ENCODE data around the gene SCN2B. TPM values are rescaled to one million over a fixed set of nuclear protein-coding genes. Genes with fewer than 3 reads are reported as not detected.

Gene SCN2B
- total and polyA plus RNA-seq, 2 experiments from 2014 or later = not detected

DNA sequence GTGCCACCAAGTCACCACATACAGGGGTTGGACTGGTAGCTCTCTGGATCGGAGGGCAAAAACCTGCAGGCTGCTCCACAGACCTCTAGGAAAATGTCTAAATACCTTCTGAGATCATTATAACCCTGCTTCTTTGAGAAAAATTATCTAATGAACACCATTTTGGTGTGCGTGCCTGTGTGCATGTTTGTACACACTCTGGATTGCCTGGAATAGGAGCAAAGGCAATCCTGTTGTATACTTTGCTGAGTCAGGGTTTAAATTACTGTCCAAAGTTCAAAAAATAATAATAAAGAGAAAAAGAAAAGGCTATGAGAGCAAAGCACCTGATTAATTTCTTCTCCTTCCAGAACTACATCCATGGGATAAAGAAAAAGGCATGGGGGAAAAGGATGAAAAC, 37.3 kb upstream of the SCN2B start:
- TF ChIP-seq EZH2 (IDR thresholded peaks at IDR 0.05; ENCODE audit: insufficient read depth, poor library complexity, severe bottlenecking) = no peak
- Histone ChIP-seq H3K79me2 (ENCODE audit: insufficient read depth) (no peaks in the 10 kb centered on the region), H3K9me3 (ENCODE audit: low read depth) (no peaks in the 10 kb centered on the region), H3K27me3 (replicated peaks; ENCODE audit: insufficient read depth) (peaks cover 45% of the 10 kb centered on the region), H3K9ac (no peak overlapping the region), H4K20me1 (ENCODE audit: insufficient read depth) (no peaks in the 10 kb centered on the region), H3K4me2 (ENCODE audit: unreplicated experiment) (no peak overlapping the region), H3K4me3 (no peak overlapping the region), H3K27ac (no peak overlapping the region), H3F3A (ENCODE audit: insufficient read depth) (no peaks in the 10 kb centered on the region), H2AFZ (no peak overlapping the region), H3K36me3 (ENCODE audit: low read depth) (no peaks in the 10 kb centered on the region), H3K4me1 (ENCODE audit: insufficient read depth) (0 out of 2 replicates have a peak, but pooled peaks cover 6% of the 10 kb centered on the region), H3K9me2 (ENCODE audit: insufficient read depth) (no peaks in the 10 kb centered on the region)
- in situ Hi-C loops (cut with MboI) = no loop called here
- 52 to 54% methylated on average over 2 of the region's 2 CpGs for WGBS, 2 experiments (ENCODE audit: low coverage in 1 of 2, low lambda C conversion rate in 2 of 2, missing lambda C conversion rate in 2 of 2)
- DNase-seq = no peak

- Histone ChIP-seq H3K4me2 (ENCODE audit: unreplicated experiment) (no peak overlapping the region), H3K9ac (no peak overlapping the region), H3K9me3 (ENCODE audit: low read depth) (no peaks in the 10 kb centered on the region), H3K79me2 (ENCODE audit: insufficient read depth) (no peaks in the 10 kb centered on the region), H4K20me1 (ENCODE audit: insufficient read depth) (no peaks in the 10 kb centered on the region), H3K36me3 (ENCODE audit: low read depth) (no peaks in the 10 kb centered on the region), H3F3A (ENCODE audit: insufficient read depth) (no peaks in the 10 kb centered on the region), H3K4me1 (ENCODE audit: insufficient read depth) (0 out of 2 replicates have a peak, but pooled peaks cover 6% of the 10 kb centered on the region), H3K27me3 (replicated peaks; ENCODE audit: insufficient read depth) (peaks cover 50% of the 10 kb centered on the region), H2AFZ (no peak overlapping the region), H3K27ac (no peak overlapping the region), H3K9me2 (ENCODE audit: insufficient read depth) (no peaks in the 10 kb centered on the region), H3K4me3 (no peak overlapping the region)
- DNase-seq = no peak
- 57 to 62% methylated on average over 4 of the region's 4 CpGs for WGBS, 2 experiments (ENCODE audit: low coverage in 1 of 2, low lambda C conversion rate in 2 of 2, missing lambda C conversion rate in 2 of 2)
- in situ Hi-C loops (cut with MboI) = no loop called here
- no peak for TF ChIP-seq EZH2phosphoT487 (IDR thresholded peaks at IDR 0.05; ENCODE audit: insufficient read depth, low read depth)
Measured at GRCh38 chr11:118213201-118213600, 36.8 kb upstream of the SCN2B start.

DNA sequence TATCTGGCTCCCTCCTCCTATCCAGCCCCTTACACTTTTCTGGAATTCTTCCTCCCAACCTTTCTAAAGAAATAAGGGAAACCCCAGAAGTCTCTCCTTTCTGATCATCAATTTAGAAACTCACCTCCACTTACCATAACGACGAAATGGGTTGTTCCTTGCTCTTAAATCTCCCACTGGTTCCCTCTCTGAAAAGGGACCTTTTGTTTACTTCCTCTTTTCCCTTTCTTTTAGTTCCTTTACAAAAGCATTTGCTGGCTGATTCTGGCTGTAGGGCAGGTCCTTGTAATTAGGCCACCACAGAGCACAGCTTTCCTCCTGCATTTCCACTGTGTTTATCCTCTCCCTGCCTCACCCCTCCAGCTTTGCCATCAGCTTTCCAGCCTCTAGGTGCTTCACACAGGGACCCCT, 36.3 kb upstream of the SCN2B start:
- Histone ChIP-seq H3K4me2 (ENCODE audit: unreplicated experiment) (no peak overlapping the region), H3K27me3 (replicated peaks; ENCODE audit: insufficient read depth) (peaks cover 55% of the 10 kb centered on the region), H3K4me3 (no peak overlapping the region), H2AFZ (no peak overlapping the region), H3K9me2 (ENCODE audit: insufficient read depth) (no peaks in the 10 kb centered on the region), H3K4me1 (ENCODE audit: insufficient read depth) (0 out of 2 replicates have a peak, but pooled peaks cover 6% of the 10 kb centered on the region), H3K36me3 (ENCODE audit: low read depth) (no peaks in the 10 kb centered on the region), H3K27ac (no peak overlapping the region), H3K9me3 (ENCODE audit: low read depth) (no peaks in the 10 kb centered on the region), H3F3A (ENCODE audit: insufficient read depth) (no peaks in the 10 kb centered on the region), H3K79me2 (ENCODE audit: insufficient read depth) (no peaks in the 10 kb centered on the region), H3K9ac (no peak overlapping the region), H4K20me1 (ENCODE audit: insufficient read depth) (no peaks in the 10 kb centered on the region)
- TF ChIP-seq EZH2phosphoT487 (IDR thresholded peaks at IDR 0.05; ENCODE audit: insufficient read depth, low read depth) (no peak), EZH2 (IDR thresholded peaks at IDR 0.05; ENCODE audit: insufficient read depth, poor library complexity, severe bottlenecking) (no peak)
- in situ Hi-C loops (cut with MboI) = no loop called here
- no peak for DNase-seq
- 41 to 67% methylated on average over 2 of the region's 2 CpGs for WGBS, 2 experiments (ENCODE audit: low coverage in 1 of 2, low lambda C conversion rate in 2 of 2, missing lambda C conversion rate in 2 of 2)

- Histone ChIP-seq H3K27ac (no peak overlapping the region), H3K9ac (no peak overlapping the region), H2AFZ (no peak overlapping the region), H3K4me1 (ENCODE audit: insufficient read depth) (0 out of 2 replicates have a peak, but pooled peaks cover 6% of the 10 kb centered on the region), H3K79me2 (ENCODE audit: insufficient read depth) (no peaks in the 10 kb centered on the region), H4K20me1 (ENCODE audit: insufficient read depth) (no peaks in the 10 kb centered on the region), H3K36me3 (ENCODE audit: low read depth) (no peaks in the 10 kb centered on the region), H3K4me2 (ENCODE audit: unreplicated experiment) (no peak overlapping the region), H3K27me3 (replicated peaks; ENCODE audit: insufficient read depth) (peaks cover 57% of the 10 kb centered on the region), H3K9me3 (ENCODE audit: low read depth) (no peaks in the 10 kb centered on the region), H3F3A (ENCODE audit: insufficient read depth) (no peaks in the 10 kb centered on the region), H3K9me2 (ENCODE audit: insufficient read depth) (no peaks in the 10 kb centered on the region), H3K4me3 (no peak overlapping the region)
- in situ Hi-C loops (cut with MboI) = no loop called here
- WGBS, 2 experiments (ENCODE audit: low coverage in 1 of 2, low lambda C conversion rate in 2 of 2, missing lambda C conversion rate in 2 of 2) = 68% methylated on average over 7 of the region's 7 CpGs
- TF ChIP-seq EZH2phosphoT487 (IDR thresholded peaks at IDR 0.05; ENCODE audit: insufficient read depth, low read depth) (no peak), EZH2 (IDR thresholded peaks at IDR 0.05; ENCODE audit: insufficient read depth, poor library complexity, severe bottlenecking) (no peak)
- DNase-seq = no peak
Measured at GRCh38 chr11:118212131-118212725, 35.8 kb upstream of the SCN2B start.

DNA sequence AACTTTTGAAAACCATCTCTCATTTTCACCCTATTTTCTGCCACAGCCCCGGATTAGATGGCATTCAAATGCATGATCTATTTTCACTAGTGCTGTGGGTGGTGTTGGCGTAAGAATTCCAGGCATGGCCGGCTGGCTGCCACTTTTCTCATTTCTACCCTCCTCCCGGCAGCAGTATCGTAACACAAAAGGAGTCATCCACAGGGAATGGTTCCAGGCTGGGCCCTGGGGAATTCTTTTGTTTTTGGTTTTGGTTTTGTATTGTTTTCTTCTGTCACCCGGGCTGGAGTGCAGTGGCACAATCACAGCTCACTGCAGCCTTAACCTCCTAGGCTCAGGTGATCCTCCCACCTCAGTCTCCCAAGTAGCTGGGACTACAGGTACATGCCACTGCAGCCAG, 34.6 kb upstream of the SCN2B start:
- H3K9me3 ChIP-seq (ENCODE audit: low read depth) = no peaks in the 10 kb centered on the region
- no peak overlapping the region for H3K4me3 ChIP-seq
- H3K9ac ChIP-seq = no peak overlapping the region
- no peaks in the 10 kb centered on the region for H3F3A ChIP-seq (ENCODE audit: insufficient read depth)
- 1 to 2% methylated on average over 6 of the region's 6 CpGs for WGBS, 2 experiments (ENCODE audit: low coverage in 1 of 2, low lambda C conversion rate in 2 of 2, missing lambda C conversion rate in 2 of 2)
- no peak overlapping the region for H3K27ac ChIP-seq
- H3K9me2 ChIP-seq (ENCODE audit: insufficient read depth) = no peaks in the 10 kb centered on the region
- no peaks in the 10 kb centered on the region for H4K20me1 ChIP-seq (ENCODE audit: insufficient read depth)
- peaks cover 66% of the 10 kb centered on the region for H3K27me3 ChIP-seq (replicated peaks; ENCODE audit: insufficient read depth)
- H3K4me1 ChIP-seq (ENCODE audit: insufficient read depth) = 0 out of 2 replicates have a peak, but pooled peaks cover 6% of the 10 kb centered on the region
- no peaks in the 10 kb centered on the region for H3K36me3 ChIP-seq (ENCODE audit: low read depth)
- peak; percentile 83 for DNase-seq
- TF ChIP-seq EZH2 (IDR thresholded peaks at IDR 0.05; ENCODE audit: insufficient read depth, poor library complexity, severe bottlenecking) = no peak
- TF ChIP-seq EZH2phosphoT487 (IDR thresholded peaks at IDR 0.05; ENCODE audit: insufficient read depth, low read depth) = no peak
- H3K4me2 ChIP-seq (ENCODE audit: unreplicated experiment) = peak overlapping the region; percentile 63
- no peak overlapping the region for H2AFZ ChIP-seq
- no peaks in the 10 kb centered on the region for H3K79me2 ChIP-seq (ENCODE audit: insufficient read depth)
- in situ Hi-C loops (cut with MboI) = no loop called here
